Midbrain (tissue), 1 donor: ENCODE data around the gene TSHR.
"Not testable (repeated sequence)": the region's sequence is repeated elsewhere in the genome, so short reads cannot be mapped to it uniquely, and the experiment has no call there.

Experiments used
- DNase-seq: peaks from one replicate; lab custom pipeline; 2025; lab: John Stamatoyannopoulos, UW

Gene TSHR

GRCh38 chr14:80951491-80951890, 3.9 kb upstream of the TSHR start:
- DNase-seq, result no peak

DNA sequence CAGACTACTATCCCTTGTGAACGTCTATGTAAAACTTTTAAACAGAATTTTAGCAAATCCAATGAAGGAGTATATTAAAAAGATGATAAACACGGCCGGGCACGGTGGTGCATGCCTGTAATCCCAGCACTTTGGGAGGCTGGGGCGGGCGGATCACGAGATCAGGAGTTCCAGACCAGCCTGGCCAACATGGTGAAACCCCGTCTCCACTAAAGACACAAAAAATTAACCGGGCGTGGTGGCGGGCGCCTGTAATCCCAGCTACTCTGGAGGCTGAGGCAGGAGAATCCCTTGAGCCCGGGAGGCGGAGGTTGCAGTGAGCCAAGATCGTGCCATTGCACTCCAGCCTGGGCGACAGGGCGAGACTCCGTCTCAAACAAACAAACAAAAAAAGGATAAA, 2.2 kb upstream of the TSHR start:
- not testable (repeated sequence) for DNase-seq

GRCh38 chr14:80954687-80955299, 628 bp upstream of the TSHR start:
- peak; percentile 87 for DNase-seq

- DNase-seq, result no peak
Measured at GRCh38 chr14:80956102-80956501, 681 bp downstream of the TSHR start.

DNA sequence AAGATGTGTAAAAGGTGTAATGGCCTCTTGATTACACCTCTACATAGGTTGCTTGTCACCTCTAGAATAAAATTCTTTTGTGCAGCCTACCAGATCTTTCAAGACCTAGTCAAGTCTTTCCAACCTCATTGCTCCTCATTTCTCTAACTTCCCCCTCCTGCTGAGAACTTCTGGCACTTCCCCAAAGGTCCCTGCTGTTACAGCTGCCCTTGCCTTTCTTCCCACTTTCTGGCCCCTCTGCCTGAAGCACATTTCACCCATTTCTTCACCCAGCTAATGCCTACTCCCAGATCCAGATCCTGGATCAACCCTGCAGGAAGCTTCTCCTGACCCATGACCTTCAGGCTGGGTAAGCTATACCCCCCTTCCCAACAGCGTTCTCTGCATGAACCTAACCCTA, 1.5 kb downstream of the TSHR start:
- no peak for DNase-seq

- no peak for DNase-seq
Measured at GRCh38 chr14:80957613-80958012, 2.2 kb downstream of the TSHR start.

DNA sequence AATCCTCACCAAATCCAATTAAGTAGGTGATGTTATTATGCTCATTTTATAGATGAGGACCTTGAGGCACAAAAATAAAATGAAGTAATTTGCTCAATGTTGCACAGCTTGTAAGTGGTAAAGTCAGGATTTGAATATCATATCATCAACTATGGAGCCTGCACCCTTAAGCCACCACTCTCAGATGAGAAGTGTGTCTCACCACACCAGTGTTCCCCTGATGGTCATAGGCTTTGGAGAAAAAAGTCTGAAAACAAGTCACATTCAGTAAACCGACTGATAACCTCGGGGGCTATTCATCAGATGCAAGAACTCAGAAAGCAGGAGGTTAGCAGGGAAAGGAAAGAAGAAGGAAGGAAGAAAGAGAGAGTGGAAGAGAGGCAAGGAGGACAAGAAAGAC, 2.8 kb downstream of the TSHR start:
- no peak for DNase-seq

GRCh38 chr14:80958939-80959338, 3.5 kb downstream of the TSHR start:
- no peak for DNase-seq

GRCh38 chr14:80959496-80959895, 4.1 kb downstream of the TSHR start:
- peak; percentile 18 for DNase-seq

GRCh38 chr14:80965037-80965436, 9.6 kb downstream of the TSHR start:
- no peak for DNase-seq

DNA sequence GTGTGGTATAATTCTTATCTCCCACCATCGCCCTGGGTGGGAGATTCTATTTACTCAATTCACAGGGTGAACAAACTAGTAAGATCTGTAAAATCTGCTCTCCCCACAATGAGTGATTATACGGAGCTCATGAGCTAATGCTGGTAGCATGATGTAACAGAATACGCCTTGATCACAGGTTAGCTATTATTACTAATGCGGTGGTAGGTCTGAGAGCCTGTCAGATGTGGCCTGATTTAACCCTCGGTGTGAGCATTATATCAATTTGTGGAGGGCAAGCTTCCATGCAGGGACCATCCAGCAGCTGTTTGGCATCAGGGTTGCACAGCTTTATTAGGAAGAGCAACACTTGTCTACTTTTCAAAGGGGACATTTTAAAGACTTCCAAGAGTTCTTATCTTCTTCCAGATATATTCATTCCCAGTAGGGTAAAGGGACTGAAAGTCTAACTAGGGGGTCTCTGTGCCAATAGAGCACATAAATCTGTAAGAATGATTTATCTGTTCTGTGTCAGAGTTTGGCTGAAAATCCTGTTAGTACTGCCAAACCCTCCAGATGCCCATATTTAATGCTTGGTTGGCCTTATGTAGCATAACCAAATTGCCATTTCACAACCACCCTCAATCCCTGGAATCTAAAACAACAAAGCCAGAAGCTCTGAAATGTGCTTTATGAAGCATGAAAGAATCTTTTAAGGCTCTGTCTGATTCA, 18.7 kb downstream of the TSHR start:
- DNase-seq, result no peak

GRCh38 chr14:80974679-80975078, 19.3 kb downstream of the TSHR start:
- DNase-seq, result no peak

DNA sequence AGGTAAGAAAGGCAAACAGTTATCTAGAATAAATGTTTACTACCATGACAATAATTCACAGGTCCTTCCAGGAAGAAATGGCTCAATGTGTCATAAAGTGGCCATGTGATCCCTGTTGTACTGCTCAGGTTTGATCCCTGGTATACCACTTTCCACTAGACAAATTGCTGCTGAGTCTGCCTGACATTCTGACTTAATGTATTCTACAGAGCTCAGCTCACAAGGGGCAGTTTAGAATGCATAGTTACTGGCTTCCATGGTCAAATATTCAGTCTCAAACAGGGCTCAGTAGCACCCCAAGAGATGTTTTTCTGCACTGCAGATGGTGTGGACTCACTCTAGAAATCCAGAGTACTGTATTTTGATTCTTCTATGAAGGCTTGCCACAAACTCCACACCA, 21.8 kb downstream of the TSHR start:
- DNase-seq, result no peak

GRCh38 chr14:80978403-80978802, 23.0 kb downstream of the TSHR start:
- DNase-seq, result no peak

- no peak for DNase-seq
Measured at GRCh38 chr14:80979951-80980350, 24.5 kb downstream of the TSHR start.

DNA sequence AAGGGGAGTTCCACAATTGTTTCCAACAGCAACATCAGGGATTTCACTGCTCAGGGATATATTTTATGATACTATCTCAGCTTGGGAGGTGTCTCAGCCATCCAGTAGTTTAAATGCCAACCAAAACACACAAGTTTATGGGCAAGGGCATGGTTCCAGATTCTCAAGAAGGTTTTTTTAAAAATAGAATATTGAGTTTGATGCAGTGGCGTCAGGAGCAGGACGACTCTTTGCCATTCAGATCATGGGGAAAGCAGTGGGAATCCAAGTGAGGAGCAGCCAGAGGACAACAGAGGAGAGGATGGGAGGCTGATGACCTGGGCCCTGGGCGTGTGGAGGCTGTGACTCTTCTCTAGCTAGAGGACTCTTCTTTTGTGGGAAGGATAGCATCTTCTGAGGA, 25.7 kb downstream of the TSHR start:
- no peak for DNase-seq

- no peak for DNase-seq
Measured at GRCh38 chr14:80981673-80982072, 26.3 kb downstream of the TSHR start.

GRCh38 chr14:80982711-80983110, 27.3 kb downstream of the TSHR start:
- no peak for DNase-seq

GRCh38 chr14:80987235-80988032, 32.0 kb downstream of the TSHR start:
- peak; percentile 76 for DNase-seq

GRCh38 chr14:80988192-80988591, 32.8 kb downstream of the TSHR start:
- DNase-seq, result no peak

- DNase-seq, result no peak
Measured at GRCh38 chr14:80988735-80989429, 33.5 kb downstream of the TSHR start.

GRCh38 chr14:80992580-80992979, 37.2 kb downstream of the TSHR start:
- DNase-seq, result no peak
